ENCODE data around the gene PKN3.

- TF ChIP-seq EP300 (conservative IDR thresholded peaks at IDR 0.05; ENCODE audit: poor library complexity, severe bottlenecking) (no peak), POLR2AphosphoS5 (IDR thresholded peaks at IDR 0.05) (no peak), MXI1 (conservative IDR thresholded peaks at IDR 0.05; ENCODE audit: poor library complexity, severe bottlenecking) (no peak)
- TF ChIP-seq, protein P1, sequence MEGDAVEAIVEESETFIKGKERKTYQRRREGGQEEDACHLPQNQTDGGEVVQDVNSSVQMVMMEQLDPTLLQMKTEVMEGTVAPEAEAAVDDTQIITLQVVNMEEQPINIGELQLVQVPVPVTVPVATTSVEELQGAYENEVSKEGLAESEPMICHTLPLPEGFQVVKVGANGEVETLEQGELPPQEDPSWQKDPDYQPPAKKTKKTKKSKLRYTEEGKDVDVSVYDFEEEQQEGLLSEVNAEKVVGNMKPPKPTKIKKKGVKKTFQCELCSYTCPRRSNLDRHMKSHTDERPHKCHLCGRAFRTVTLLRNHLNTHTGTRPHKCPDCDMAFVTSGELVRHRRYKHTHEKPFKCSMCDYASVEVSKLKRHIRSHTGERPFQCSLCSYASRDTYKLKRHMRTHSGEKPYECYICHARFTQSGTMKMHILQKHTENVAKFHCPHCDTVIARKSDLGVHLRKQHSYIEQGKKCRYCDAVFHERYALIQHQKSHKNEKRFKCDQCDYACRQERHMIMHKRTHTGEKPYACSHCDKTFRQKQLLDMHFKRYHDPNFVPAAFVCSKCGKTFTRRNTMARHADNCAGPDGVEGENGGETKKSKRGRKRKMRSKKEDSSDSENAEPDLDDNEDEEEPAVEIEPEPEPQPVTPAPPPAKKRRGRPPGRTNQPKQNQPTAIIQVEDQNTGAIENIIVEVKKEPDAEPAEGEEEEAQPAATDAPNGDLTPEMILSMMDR (IDR thresholded peaks at IDR 0.05; ENCODE audit: poor library complexity, severe bottlenecking), result no peak
- TF ChIP-seq, protein P2, sequence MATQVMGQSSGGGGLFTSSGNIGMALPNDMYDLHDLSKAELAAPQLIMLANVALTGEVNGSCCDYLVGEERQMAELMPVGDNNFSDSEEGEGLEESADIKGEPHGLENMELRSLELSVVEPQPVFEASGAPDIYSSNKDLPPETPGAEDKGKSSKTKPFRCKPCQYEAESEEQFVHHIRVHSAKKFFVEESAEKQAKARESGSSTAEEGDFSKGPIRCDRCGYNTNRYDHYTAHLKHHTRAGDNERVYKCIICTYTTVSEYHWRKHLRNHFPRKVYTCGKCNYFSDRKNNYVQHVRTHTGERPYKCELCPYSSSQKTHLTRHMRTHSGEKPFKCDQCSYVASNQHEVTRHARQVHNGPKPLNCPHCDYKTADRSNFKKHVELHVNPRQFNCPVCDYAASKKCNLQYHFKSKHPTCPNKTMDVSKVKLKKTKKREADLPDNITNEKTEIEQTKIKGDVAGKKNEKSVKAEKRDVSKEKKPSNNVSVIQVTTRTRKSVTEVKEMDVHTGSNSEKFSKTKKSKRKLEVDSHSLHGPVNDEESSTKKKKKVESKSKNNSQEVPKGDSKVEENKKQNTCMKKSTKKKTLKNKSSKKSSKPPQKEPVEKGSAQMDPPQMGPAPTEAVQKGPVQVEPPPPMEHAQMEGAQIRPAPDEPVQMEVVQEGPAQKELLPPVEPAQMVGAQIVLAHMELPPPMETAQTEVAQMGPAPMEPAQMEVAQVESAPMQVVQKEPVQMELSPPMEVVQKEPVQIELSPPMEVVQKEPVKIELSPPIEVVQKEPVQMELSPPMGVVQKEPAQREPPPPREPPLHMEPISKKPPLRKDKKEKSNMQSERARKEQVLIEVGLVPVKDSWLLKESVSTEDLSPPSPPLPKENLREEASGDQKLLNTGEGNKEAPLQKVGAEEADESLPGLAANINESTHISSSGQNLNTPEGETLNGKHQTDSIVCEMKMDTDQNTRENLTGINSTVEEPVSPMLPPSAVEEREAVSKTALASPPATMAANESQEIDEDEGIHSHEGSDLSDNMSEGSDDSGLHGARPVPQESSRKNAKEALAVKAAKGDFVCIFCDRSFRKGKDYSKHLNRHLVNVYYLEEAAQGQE (IDR thresholded peaks at IDR 0.05; ENCODE audit: borderline replicate concordance), result no peak
Measured at GRCh38 chr9:128742401-128742800, 40.1 kb downstream of the PKN3 start.
